ENCODE results near the gene RNF121.
A peak's percentile ranks its signal among the peaks of the same experiment; 100 is the strongest.

The RNF121 gene

DNA sequence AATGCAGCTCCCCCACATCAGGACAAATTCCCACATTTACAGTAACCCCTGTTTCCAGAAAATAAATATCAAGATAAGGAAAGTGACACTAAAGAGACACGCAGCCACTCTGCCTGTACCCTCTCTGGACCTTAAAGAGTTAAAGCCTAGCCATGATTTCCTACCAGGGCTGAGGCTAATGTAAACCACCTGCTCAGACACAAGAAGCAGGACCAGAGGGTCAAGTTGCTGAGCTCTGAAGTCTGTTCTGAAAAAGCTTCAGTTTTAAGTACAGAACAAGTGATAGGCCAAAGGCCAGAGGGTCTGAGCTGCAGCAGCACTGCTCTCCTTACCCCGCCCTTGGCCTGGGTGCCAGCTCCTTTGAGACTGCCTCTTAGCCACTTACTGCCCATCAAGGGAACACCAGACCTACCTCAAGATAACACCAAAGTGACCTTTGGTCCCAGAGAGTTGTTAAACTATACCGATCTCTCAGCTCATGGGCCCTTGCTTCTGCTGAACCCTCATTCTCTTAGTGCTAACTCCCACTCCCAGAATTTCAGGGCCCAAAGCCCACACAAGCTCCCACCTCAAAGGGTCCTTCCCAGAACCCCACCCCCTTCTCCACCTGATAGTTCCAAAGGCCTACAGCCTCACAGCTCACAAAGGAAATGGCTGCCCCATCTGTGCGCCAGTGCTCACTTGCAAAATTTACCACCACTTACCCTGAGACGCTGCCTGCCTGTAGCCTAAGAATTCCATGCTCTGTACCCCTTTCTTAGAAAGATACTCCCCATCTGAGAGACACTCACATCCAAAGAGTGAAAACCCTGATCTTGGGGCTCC, 110.4 kb downstream of the RNF121 start:
- DNase-seq (ENCODE audit: low read depth) = no peak

DNA sequence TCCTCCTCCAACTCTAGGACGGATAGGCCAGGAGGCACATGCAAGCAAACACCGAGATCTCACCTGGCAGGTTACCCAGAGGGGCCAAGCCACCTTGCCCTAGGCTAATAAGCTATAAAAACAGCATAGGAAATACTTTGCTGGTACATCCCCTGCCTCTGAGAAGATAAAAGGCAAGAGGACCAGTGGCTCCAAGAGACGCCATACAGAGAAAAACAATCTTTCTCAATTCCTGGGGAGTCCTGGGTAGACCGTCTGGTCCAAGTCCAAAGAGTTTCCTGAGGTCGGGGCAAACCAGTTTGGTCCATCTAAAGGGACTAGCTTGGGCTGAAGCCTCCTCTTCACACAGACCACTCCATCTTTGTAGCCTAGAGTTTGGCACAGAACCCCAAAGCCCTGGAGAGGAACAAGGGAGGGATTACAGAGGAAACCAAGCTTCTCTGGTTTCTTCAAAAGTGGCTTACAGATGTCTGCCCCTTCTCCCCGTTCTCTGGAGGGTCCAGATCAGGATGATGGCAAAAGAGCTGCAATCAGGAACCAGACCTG, 111.1 kb downstream of the RNF121 start:
- no peak for DNase-seq (ENCODE audit: low read depth)

DNA sequence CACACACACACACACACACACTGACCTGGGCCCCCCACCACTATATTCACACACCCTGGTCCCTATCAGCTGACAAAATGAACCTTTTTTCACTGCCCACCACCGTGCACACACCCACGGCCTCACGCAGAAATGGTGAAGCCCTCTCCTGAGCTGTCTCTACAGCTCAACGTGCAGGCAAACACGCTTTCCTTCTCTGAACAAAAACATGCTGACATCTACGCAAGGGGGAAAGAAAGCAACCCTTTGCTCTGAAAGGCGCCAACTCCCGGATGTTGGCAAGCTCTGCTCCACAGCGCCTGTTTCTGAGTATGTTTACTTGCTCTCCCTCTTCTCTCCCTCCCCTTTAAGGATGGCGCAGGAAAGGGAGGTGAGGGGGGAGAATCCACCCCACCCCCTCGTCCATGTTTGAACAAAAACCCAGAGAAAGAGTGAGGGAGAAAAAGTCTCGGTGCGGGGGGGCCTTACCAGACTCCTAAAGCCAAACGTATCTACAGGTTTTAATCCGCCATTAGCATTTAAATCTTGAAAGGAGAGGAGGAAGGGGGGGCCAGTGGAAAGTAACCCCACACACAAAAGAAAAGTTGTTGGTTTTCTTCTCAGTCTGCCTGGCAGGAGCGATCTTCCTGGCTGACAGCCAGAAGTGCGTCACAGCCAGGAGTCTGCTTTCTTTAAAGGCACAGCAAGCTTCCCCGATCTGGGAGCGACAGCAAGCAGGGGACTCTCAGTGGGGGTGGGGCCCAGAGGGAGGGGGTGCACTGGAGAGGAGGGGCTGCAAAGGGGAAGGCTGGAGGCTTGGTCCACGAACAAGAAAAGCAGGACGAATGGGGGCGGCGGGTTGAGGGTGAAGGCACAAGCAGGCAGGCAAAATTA, 111.9 kb downstream of the RNF121 start:
- DNase-seq (ENCODE audit: low read depth) = peak; percentile 61

DNA sequence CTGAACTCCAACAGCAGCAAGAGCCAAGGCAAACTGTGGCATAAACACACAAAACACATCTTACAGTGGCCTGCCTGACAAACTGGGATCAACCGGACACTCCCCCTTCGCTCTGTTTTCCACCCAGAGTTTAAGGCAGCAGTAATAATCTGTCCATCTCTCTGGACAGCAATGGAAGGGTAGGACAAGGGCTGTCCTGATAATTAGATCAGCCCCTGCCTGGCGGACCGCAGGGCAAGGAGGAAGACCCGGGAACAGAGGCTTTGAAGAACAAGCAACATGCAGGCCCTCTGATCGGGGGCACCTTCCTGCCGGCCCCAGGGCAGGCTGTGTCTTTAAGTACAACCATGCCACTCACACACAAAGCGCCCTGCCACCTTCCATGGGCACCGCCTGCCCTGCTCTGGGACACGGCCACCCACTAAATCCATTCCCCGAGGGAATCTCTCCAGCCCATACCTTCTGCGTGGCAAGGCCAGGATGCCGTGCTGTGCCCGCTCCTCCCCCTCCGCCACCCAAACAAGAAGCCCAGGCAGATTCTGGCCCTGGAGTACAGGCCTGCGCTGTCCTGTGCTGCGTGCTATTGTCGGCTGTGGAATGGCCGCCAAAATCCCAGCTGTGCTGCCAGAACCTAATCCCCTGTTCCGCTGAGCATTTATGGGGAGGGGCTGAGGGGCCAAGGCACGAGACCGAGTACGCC, 112.7 kb downstream of the RNF121 start:
- DNase-seq (ENCODE audit: low read depth) = no peak

- DNase-seq (ENCODE audit: low read depth) = no peak
These were observed 113.4 kb downstream of the RNF121 start for GRCh38 chr11:72042064-72042745.

DNA sequence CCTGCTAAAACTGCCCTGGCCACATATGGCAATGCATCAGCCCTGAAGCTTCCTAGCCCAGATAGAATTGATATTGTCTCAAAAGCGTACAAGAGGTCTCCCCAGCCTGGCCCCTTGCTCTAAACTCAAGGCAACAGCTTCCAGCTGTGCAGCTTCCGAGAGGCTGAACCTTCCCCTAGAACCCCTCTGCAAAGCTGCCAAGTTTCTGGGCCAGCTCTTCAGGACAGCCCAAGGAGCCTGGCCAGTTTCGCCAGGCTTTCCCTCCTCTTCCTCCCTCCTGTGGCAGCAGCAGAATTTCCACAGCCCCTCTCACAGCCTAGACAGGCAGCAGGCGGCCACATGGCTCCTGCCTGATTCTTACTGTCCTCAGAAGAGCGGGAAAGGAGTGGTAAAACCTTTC, 117.0 kb downstream of the RNF121 start:
- no peak for DNase-seq (ENCODE audit: low read depth)

All from stimulated activated CD4-positive, alpha-beta T cell treated with anti-CD3 and anti-CD28 coated beads, Interleukin-2, amount 100 ng/mL, for 4 hours (primary cell).